Fibroblast of peridontal ligament (primary cell): Measurements from ENCODE around the gene B3GNT5.

Experiments
- DNase-seq: peaks from one replicate; pipeline ENCODE4 v3.0.0-alpha.2; 2010; ENCODE audit errors: extremely low read depth

The B3GNT5 gene

DNA sequence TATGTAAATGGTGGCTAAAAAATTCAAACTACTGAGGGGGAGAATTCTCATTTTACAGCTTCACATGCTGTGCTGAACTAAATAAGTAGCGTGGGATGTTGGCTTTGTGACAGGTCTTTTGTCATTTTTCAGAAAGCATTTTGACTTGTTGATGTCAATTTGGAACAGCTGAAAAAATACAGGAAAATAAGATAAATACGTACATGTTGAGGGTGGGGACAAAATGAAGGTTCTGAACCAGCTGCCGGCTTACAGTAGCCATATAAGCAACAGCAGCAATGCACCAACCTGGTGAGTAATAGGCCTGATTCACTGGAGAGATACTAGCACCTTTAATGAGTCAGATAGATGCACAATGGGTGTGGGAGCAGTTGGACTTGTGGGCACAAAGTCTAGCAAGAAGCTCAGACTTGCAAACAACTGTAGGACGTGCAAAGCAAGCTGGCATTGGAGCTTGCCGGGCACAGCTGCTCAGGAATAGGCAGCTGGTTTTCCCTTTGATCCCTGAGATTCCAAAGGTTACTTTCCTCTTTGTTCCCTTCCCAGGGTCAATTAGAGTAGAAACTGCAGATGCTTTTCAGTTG lies 12.9 kb downstream of the B3GNT5 start:
- DNase-seq = peak; percentile 41

DNA sequence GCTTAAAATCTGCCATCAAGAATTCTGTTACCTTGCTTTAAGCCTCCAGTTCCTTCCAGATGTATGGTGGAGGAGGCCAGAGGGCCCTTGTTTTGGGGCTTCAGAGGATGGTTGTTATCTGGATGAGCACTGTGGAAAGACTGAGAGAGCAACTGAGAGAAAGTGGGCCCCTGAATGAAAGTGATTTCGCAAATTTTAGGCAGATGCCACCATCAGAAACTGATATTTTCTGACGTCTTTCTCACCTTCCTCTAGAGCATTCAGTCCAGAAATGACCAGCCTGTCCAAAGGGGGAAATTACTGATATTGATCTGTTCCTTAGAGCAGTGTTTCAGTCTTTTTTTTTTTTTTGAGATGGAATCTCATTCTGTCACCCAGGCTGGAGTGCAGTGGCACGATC lies 13.4 kb downstream of the B3GNT5 start:
- DNase-seq = no peak

GRCh38 chr3:183267140-183267539 lies 14.1 kb downstream of the B3GNT5 start:
- DNase-seq = no peak

GRCh38 chr3:183268366-183268765 lies 15.3 kb downstream of the B3GNT5 start:
- DNase-seq = no peak

GRCh38 chr3:183269345-183269744 lies 16.3 kb downstream of the B3GNT5 start:
- no peak for DNase-seq

- no peak for DNase-seq
Measured at GRCh38 chr3:183270344-183270743, 17.3 kb downstream of the B3GNT5 start.

DNA sequence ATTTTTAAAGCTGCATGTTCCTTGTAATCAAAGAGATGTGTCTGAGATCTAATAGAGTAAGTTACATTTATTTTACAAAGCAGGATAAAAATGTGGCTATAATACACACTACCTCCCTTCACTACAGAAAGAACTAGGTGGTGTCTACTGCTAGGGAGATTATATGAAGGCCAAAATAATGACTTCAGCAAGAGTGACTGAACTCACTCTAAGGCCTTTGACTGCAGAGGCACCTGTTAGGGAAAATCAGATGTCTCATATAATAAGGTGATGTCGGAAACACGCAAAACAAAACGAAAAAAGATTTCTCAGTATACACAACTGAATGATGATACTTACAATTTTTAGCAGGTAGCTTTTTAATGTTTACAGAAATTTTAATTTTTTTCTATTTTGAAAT lies 19.1 kb downstream of the B3GNT5 start:
- DNase-seq = no peak

DNA sequence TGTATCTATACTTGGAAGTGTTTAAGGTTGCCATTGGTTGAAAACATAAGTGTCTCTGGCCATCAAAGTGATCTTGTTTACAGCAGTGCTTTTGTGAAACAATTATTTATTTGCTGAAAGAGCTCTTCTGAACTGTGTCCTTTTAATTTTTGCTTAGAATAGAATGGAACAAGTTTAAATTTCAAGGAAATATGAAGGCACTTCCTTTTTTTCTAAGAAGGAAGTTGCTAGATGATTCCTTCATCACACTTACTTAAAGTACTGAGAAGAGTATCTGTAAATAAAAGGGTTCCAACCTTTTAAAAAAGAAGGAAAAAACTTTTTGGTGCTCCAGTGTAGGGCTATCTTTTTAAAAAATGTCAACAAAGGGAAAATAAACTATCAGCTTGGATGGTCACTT lies 19.7 kb downstream of the B3GNT5 start:
- DNase-seq = no peak

GRCh38 chr3:183274609-183275008 lies 21.6 kb downstream of the B3GNT5 start:
- DNase-seq = no peak

GRCh38 chr3:183275418-183275817 lies 22.4 kb downstream of the B3GNT5 start:
- peak; percentile 90 for DNase-seq

- DNase-seq = no peak
Measured at GRCh38 chr3:183275937-183276336, 22.9 kb downstream of the B3GNT5 start.

DNA sequence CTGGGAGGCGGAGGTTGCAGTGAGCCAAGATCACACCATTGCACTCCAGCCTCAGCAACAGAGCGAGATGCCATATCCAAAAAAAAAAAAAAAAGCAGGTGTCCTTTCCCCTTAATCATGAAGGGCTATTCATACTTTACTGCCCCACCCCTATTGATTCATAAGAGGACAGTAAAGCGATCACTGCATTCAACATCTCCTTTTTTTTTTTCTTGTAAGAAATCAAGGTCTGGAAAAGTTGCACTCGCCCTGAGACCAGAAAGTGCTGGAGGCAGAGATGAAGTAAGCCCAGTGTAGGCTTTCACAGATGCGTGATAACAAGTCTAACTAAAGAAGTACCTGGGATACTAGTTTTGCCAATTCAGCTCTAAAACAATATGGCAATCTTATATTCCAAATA lies 24.2 kb downstream of the B3GNT5 start:
- DNase-seq = no peak

DNA sequence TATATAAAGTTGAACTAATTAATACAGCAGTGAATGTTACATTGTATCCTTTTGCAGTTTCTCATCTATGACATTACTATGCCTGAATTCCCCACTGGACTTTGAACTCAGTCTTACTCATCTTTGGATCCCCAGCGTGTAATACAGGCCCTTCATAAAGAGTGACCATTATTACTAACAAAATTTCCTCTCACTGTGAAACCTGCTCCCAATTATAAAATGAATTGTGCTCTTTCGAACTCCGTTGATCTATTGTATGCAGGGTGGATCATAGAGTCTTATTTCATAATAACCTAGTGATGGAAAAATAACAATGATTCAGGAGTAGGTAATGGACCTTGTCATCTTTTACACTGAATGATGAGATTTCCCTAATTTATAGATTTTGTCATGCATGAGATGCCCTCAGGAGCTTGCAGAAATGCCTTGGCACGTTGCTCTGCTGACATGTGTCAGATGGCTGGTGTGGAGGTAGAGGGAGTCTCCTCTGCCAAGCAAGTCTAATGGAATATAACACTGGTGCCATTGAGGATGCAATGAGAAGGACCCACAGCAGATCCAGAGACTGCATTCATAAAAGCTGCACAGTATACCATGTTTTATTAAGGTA lies 25.5 kb downstream of the B3GNT5 start:
- DNase-seq = no peak

DNA sequence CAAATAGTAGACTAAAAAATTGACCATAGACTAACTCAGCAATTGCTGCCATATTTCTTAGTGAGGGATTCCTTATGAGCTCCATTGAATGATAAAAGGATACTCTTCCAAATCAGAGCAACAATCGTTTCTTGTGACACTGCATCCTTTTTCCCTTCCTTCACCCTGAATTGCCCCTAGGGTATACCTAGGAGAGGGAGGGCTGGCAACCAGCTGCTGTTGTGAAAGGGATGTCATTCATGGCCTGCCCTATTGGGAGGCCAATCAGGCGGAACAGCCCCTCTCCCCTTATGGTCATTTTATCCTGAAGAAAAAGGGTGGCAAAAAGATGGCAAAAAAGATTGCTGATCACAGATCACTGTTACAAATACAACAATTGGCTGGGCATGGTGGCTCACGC lies 26.3 kb downstream of the B3GNT5 start:
- no peak for DNase-seq

- DNase-seq = no peak
Measured at GRCh38 chr3:183281126-183281797, 28.2 kb downstream of the B3GNT5 start.

DNA sequence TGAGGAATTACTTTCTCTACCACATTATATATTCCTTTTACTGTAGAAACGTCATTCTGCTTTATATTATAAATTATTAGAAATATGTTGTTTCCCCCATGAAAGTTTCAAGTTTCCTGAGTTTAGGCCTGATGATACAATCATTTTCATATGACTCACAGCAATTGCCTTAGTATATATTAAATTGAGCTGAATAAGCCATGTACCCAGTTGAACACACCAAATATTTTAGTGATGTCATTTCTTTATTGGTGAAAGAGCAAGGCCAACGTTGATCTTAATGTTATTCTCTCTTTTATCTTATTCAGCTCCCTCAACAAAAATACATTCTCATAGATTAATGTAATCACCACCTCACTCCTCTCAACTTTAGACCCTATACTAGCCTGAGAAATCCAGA lies 30.8 kb downstream of the B3GNT5 start:
- DNase-seq = peak; percentile 34

DNA sequence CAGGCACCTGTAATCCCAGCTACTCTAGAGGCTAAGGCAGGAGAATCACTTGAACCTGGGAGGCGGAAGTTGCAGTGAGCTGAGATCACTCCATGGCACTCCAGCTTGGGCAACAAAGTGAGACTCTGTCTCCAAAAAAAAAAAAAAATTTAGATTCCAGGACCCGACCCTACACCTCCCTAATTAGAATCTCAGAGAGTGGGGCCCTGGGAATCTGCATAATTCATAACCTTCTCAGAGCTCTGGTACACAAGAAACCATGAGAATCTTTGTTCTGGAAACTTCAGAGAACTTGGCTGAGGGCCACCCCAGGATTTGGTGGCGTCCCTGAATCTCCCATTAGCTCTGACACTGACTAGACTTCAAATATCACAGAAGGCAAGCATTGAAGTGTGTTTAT lies 31.5 kb downstream of the B3GNT5 start:
- no peak for DNase-seq

DNA sequence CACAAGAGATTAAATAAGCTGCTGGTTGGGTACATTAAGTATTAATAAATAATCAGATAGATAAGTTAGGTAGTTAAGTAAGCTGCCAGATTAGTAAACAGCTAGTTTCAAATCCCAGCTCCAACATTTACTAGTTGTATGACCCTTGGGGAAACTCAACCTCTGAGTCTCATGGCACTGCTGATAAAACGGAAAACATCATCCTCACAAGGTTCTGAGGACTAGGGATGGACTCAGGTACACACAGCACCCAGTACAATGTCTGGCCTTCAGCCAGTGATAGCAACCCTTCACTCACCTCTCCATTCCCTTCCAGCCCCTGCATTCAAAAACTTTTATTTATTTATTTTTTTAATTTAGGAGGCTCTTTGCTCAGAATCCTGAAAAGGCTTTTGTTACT lies 32.3 kb downstream of the B3GNT5 start:
- DNase-seq = no peak

GRCh38 chr3:183285828-183286457 lies 32.9 kb downstream of the B3GNT5 start:
- peak; percentile 93 for DNase-seq

DNA sequence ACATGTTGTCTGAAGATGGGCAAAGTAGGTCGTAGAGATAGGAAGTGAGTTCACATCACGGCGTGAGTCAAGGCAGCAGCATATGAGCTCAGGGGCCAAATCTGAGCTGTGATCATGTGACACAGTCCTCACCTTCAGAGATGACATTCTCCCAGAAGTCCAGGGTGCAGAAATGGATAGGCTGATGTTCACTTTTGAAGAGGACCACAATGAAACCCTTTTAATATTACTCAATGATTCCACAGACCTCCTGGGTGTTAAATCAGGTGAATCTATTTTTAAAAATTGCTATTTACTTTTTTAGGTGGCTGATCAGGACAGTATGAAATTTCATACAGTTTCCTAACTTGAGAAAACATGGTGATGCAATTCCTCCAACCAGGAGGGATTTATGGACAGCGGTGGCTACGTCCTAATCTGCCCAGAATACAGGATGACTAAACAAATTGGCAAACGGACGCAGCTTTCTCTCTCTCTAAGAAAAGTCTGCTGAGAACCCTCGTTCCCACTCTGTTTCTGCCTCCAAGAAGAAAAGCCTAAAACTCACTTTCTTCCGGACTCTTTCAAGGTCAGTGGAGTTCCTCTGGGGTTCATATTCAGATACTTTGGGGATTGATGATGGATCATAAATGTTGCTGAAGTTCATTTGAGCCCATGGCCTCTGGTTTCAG lies 34.4 kb downstream of the B3GNT5 start:
- DNase-seq = peak; percentile 50

DNA sequence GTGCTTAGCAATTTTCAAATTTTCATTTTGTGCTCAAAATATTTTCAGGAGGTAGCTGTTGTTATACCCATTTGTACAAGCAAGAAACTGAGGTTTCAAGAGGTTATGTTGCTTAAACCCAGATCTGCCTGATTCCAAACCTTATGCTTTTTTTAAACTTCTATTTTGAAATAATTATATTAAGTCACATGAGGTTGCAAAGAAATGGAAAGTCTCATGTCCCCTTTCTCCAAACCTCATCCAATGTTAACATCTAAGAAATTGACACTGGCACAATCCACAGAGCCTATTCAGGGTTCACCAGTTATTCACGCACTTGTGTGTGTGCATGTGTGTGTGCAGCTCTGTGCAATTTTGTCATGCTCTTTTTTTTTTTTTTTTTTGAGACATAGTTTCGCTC lies 35.1 kb downstream of the B3GNT5 start:
- DNase-seq = no peak

DNA sequence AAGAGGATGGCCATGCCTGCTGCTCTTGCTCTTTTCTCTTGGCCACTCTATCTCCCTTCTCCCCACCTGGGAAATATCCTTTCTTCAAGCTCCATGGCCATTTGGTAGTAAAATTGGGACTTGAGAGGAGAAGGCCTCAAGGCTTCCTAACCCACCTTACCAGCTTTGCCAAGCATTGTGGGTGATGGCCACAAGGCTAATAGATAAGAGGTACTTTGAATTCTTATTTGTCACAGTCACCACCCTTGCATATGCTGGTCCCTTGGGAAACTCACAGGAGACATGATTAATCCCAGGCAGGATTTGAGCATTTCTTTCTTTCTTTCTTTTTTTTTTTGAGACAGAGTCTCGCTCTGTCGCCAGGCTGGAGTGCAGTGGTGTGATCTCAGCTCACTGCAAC lies 37.2 kb downstream of the B3GNT5 start:
- no peak for DNase-seq
